Activated B cell treated with CpG ODN at 0.5 μM for 24 hours (primary cell): ENCODE data around the gene MRPL55. TPM values are rescaled to one million over a fixed set of nuclear protein-coding genes. Genes with fewer than 3 reads are reported as not detected.

Experiments
- ATAC-seq: fragments of 200-7000 bp; cut with Tn5 transposase; one replicate; pipeline ENCODE4 v1.10.0; 2021; ENCODE audit warnings: low read depth, mild to moderate bottlenecking, moderate library complexity
- CTCF ChIA-PET: fragments of 350-600 bp; sonication (Branson Sonifier 250); formaldehyde crosslinking; loops from one replicate; lab custom pipeline; 2021; ENCODE audit warnings: antibody characterized with exemption; lab: Charles Lee
- POLR2A ChIA-PET: fragments of 350-600 bp; sonication (Branson Sonifier 250); formaldehyde crosslinking; loops from one replicate; lab custom pipeline; 2021; ENCODE audit warnings: antibody characterized with exemption; lab: Charles Lee
- DNase-seq: peaks from one replicate; pipeline ENCODE4 v3.0.0; 2022
- H3K27ac Mint-ChIP-seq: one replicate; pipeline ENCODE4 v1.8.0; 2020; ENCODE audit warnings: mixed read lengths
- H3K27me3 Mint-ChIP-seq: one replicate; pipeline ENCODE4 v1.8.0; 2021; ENCODE audit warnings: mixed read lengths
- H3K36me3 Mint-ChIP-seq: one replicate; pipeline ENCODE4 v1.8.0; 2021; ENCODE audit warnings: low read depth, mixed read lengths
- H3K4me1 Mint-ChIP-seq: one replicate; pipeline ENCODE4 v1.8.0; 2021; ENCODE audit warnings: mixed read lengths
- H3K4me3 Mint-ChIP-seq: one replicate; pipeline ENCODE4 v1.8.0; 2020; ENCODE audit warnings: mild to moderate bottlenecking, mixed read lengths
- H3K9me3 Mint-ChIP-seq: one replicate; pipeline ENCODE4 v1.8.0; 2020; ENCODE audit warnings: mixed read lengths
- intact Hi-C: fragments of 100-400 bp; cut with micrococcal nuclease; formaldehyde crosslinking; loops from one replicate; pipeline ENCODE4 v1.15.1; 2024
- total RNA-seq: library from RNA; stranded (reverse); gene quantifications from 2 replicates; pipeline ENCODE4 v1.2.3, GENCODE V29; 2022
- TF ChIP-seq, protein P1 (sequence below): fragments of 200-600 bp; IDR thresholded peaks from one replicate; pipeline ENCODE4 v1.8.0; 2022; ENCODE audit warnings: antibody characterized with exemption, mild to moderate bottlenecking

Gene MRPL55
- total RNA-seq, 1 donor from 2014 or later: 34.0 TPM

DNA sequence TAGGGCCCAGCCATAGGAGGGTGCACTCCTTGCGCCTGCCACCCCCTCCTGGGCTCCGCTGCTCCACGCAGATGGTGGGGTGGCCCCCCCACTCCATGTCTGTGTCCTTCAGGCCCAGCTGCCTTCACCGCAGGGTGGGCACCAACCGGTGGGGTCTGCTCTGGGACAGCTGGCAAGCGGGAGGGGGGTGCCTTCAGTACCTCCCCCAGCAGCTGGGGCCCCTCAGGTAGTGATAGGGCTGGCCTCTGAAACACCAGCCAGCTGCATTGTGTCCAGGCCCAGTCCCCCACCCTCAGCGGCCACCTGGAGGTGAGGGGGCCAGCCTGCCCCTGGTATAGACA is 41.0 kb upstream of the MRPL55 start:
- H3K36me3 Mint-ChIP-seq: peaks cover 21% of the 10 kb centered on the region
- CTCF ChIA-PET: no interaction called here
- no peaks in the 10 kb centered on the region for H3K27me3 Mint-ChIP-seq
- intact Hi-C loops: no loop called here
- ATAC-seq (no peak), DNase-seq (peak; percentile 12)
- no peak overlapping the region for H3K4me3 Mint-ChIP-seq
- POLR2A ChIA-PET: interaction anchor here (0.7 to 1.2 kb wide), 2 partner anchors 10 to 15 kb away, joined by 3 to 4 read pairs; partner anchors contain the start of genes GUK1 and IBA57
- H3K4me1 Mint-ChIP-seq: no peaks in the 10 kb centered on the region
- H3K9me3 Mint-ChIP-seq: no peaks in the 10 kb centered on the region
- no peak overlapping the region for H3K27ac Mint-ChIP-seq
- TF ChIP-seq, protein P1, sequence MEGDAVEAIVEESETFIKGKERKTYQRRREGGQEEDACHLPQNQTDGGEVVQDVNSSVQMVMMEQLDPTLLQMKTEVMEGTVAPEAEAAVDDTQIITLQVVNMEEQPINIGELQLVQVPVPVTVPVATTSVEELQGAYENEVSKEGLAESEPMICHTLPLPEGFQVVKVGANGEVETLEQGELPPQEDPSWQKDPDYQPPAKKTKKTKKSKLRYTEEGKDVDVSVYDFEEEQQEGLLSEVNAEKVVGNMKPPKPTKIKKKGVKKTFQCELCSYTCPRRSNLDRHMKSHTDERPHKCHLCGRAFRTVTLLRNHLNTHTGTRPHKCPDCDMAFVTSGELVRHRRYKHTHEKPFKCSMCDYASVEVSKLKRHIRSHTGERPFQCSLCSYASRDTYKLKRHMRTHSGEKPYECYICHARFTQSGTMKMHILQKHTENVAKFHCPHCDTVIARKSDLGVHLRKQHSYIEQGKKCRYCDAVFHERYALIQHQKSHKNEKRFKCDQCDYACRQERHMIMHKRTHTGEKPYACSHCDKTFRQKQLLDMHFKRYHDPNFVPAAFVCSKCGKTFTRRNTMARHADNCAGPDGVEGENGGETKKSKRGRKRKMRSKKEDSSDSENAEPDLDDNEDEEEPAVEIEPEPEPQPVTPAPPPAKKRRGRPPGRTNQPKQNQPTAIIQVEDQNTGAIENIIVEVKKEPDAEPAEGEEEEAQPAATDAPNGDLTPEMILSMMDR: no peak

DNA sequence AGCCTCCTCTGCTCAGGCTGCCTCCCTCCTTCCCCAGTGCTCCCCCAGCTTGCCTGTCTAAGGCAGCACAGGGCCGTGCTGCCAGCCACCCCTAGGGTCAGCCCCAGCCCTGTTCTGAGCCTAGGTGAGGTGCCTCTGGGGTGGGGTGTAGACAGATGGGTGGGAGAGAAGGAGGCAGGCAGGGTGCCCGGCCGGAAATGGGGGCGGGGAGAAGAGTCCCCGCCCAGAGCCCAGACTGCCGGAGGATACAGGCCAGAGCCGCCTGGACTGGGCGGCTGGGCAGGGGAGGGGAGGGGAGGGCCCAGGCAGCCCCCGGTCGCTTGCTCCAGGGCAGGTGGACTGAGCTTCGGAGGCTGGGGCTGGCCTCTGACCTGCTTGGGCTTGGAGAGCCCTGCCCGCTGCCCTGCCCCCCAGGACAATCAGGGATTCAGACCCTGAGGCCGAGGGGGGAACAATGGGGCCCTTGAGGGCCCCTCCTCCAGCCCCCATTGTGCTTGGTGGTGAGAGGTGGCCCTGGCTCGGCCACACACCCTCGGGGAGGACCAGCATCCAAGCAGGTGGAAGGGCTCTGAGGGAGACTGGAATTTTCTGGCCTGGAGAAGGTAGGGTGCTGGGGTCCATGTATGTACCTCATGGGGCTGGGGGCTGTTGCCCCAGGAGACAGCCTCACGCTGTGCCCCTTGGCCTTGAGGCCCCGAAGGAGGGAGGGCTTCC is 40.5 kb upstream of the MRPL55 start, which contains the start of gene GJC2:
GJC2 (plus strand) TSS at position 525 of the 714 bp plus-strand sequence. CDS start 7,829 bp downstream, outside the sequence.
- Mint-ChIP-seq H3K4me3 (no peak within 1 kb of the TSS), H3K9me3 (no peaks in the 10 kb centered on the region), H3K36me3 (peaks cover 21% of the 10 kb centered on the region), H3K27me3 (no peaks in the 10 kb centered on the region), H3K27ac (no peak within 1 kb of the TSS), H3K4me1 (no peaks in the 10 kb centered on the region)
- ATAC-seq: no peak
- POLR2A ChIA-PET: interaction anchor here (1.2 kb wide), 1 partner anchor 9 kb away, joined by 3 read pairs; the partner anchor contains the start of gene GUK1
- TF ChIP-seq, protein P1: no peak
- no peak for DNase-seq
- CTCF ChIA-PET: no interaction called here
- intact Hi-C loops: no loop called here

DNA sequence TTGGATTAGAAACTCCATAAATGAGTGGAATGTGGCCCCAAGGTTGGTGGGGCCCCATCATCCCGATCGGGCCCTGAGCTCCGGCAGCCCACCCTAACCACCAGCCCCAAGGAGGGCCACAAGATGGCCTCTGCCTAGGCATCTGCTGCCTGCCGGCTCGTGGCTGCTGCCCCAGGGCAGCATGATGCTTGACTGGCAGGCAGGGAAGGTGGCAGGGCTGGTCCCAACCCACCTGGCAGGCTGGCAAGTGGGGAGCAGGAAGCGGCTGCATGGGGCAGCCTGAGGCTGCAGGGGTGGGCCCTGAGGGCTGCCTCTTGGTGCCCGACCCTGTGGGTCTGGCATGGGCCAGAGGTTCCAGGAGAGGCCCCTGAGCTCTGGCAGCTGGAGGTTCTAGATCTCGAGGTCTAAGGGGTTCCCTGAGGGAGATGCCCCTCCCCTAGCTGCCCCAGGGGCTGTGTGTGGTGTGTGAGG is 39.9 kb upstream of the MRPL55 start:
- Mint-ChIP-seq H3K36me3 (peaks cover 21% of the 10 kb centered on the region), H3K4me3 (no peak overlapping the region), H3K27me3 (no peaks in the 10 kb centered on the region), H3K4me1 (peaks cover 4% of the 10 kb centered on the region), H3K9me3 (no peaks in the 10 kb centered on the region), H3K27ac (no peak overlapping the region)
- ChIA-PET CTCF (no interaction called here), POLR2A (interaction anchor here (1.2 kb wide), 1 partner anchor 16 kb away, joined by 3 read pairs; no protein-coding TSS in a partner anchor)
- intact Hi-C loops: no loop called here
- DNase-seq (no peak), ATAC-seq (no peak)
- TF ChIP-seq, protein P1: no peak

DNA sequence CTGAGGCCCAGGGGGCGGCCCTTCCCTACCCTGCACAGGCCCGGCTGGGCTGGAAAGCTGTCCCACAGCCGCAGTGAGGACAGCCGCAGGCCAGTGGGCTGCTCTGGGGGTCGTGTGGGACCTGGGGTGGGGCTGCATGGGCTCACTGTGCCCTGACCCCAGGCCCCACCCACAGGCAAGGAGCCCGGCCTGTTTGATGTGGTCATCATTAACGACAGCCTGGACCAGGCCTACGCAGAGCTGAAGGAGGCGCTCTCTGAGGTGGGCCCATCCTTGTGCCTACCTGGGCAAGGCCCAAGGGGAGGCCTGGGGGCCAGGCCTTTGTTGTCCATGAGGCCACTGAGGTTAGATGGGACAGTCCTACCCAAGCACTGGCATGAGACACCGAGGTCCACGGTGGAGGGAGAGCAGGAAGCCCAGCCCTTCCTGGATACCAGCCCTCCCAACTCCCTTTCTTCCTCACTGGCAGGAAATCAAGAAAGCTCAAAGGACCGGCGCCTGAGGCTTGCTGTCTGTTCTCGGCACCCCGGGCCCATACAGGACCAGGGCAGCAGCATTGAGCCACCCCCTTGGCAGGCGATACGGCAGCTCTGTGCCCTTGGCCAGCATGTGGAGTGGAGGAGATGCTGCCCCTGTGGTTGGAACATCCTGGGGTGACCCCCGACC is 39.2 kb upstream of the MRPL55 start:
- POLR2A ChIA-PET: interaction anchor here (1.2 kb wide), 1 partner anchor 17 kb away, joined by 3 read pairs; no protein-coding TSS in a partner anchor

More for the DNA sequence above, 39.2 kb upstream of the MRPL55 start:
- intact Hi-C loops: no loop called here
- Mint-ChIP-seq H3K4me3 (no peak overlapping the region), H3K27me3 (no peaks in the 10 kb centered on the region), H3K4me1 (peaks cover 10% of the 10 kb centered on the region), H3K36me3 (peaks cover 21% of the 10 kb centered on the region), H3K9me3 (no peaks in the 10 kb centered on the region), H3K27ac (no peak overlapping the region)
- TF ChIP-seq, protein P1: no peak
- ATAC-seq (no peak), DNase-seq (no peak)
- CTCF ChIA-PET: no interaction called here
